Activated CD4-positive, alpha-beta T cell treated with anti-CD3 and anti-CD28 coated beads, Interleukin-2, Interleukin-4, amounts not matched to agents 100 ng/mL and 50 ng/mL, durations not matched to agents 16 hours and 8 hours (primary cell): ENCODE results near the gene DELE1.

Experiments used
- DNase-seq: peaks from one replicate; pipeline ENCODE4 v3.0.0-alpha.2; 2020; ENCODE audit warnings: low spot score

DELE1 gene

DNA sequence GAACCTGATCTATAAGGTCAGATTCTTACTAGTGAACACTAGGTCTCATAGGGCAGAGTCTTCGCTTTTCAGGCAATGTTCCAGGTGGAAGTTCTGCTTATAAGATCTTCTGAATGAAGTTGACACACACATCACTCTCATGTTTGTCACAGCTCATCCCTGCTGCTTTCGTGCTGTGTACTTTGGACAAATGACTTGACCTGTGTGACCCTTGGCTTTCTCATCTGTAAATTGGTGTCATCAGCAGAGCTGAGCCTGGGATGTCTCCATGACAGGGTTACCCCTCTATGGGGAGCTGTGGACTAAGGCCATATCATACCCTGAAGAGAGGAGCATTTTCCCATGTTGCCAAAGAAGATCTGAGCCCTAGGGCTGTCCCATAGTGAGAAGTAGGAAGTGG, 2.8 kb downstream of the DELE1 start:
- no peak for DNase-seq

- no peak for DNase-seq
Measured at GRCh38 chr5:141928051-141928450, 4.4 kb downstream of the DELE1 start.

- DNase-seq: no peak
Measured at GRCh38 chr5:141929398-141930058, 5.9 kb downstream of the DELE1 start.

DNA sequence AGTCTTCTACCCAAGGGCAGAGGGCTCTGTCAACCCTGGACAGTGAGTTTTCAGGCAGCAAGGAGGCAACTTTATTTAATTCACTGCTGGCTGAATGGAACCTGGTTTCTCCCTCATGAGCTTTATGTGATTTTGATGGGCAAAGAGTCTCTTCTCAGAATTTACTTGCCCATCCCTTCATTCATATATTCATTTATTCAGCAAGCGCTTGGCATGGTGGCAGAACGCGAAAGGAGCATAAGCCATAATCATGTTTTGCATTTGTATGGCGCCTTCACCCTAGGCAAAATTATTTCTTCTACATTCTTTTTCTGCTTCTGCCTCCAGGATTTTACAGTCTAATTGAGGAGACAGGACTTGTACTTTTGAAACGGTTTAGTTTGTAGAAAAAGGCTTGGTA, 8.0 kb downstream of the DELE1 start:
- no peak for DNase-seq

GRCh38 chr5:141933151-141933550, 9.5 kb downstream of the DELE1 start:
- DNase-seq: no peak

GRCh38 chr5:141934099-141934844, 10.6 kb downstream of the DELE1 start:
- DNase-seq: no peak

- DNase-seq: no peak
Measured at GRCh38 chr5:141935538-141935937, 11.9 kb downstream of the DELE1 start.

GRCh38 chr5:141940695-141941271, 17.1 kb downstream of the DELE1 start:
- no peak for DNase-seq

GRCh38 chr5:141941307-141941706, 17.6 kb downstream of the DELE1 start:
- no peak for DNase-seq

DNA sequence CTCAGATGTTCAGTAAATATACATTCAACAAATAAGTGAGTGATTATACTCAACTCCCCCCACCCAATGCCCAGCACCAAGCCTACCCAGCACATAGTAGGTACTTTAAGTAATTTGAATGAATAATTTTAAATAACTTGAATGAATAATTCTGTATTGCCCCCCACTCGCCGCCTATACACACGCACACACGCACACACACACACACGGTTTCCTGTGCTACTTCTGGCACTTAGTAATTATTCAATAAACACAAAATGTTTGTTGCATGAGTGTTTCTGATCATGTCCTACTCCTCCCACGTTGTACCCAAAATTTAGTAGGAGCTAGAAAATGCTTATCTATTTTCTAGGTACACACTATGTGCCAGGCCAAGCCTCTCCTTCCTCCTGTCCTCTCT, 18.1 kb downstream of the DELE1 start:
- DNase-seq: no peak

DNA sequence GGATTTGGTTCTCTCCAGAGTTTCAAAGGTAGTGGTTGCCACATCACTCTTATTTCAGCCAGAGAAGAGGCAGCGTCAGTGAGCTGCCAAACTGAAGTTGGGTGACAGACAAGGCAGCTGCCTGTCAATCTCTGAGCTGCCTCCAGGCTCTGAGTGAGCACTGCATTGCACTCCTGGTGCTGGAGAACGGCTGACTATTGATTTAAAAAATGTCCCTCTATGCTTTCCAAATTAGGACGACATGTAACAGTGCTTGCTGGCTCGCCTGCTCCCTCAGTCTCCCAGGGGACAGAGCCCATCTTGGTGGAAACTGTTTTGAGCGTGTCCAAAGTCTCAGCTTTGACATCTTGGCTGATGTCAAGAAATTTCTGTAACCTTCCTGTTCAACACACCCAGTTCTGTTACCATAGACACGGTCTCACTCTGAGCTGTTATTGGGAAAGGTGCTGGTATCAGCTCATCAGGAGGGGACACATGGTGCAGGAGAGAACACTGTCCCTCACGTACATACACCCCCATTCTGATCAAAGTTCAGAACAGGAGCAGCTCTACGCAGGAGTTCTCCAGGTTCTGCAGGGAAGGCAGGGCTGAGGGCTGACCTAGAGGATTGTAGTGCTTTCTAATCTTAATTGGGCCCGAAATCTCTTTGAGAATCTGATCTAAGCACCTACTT, 18.6 kb downstream of the DELE1 start:
- no peak for DNase-seq

DNA sequence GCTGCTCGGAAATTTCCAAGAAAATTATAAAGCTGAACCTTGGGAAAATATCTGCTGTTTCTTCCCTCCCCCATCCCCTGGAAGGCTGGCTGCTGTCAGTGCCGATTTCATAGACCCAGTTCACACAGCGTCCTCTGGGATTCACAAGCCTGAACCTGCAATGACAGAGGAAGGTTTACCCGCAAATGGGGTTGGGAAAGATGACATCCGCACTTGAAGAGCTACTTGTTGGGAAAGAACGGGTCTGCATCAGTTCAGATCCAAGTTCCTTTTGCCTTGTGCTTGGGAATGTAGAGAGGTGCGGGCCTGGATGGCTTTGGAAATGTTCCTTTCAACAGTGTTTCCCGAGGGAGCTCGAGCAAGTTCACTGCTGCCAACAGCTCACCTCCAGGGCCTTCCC, 20.4 kb downstream of the DELE1 start:
- no peak for DNase-seq

- DNase-seq: no peak
Measured at GRCh38 chr5:141945511-141946051, 21.9 kb downstream of the DELE1 start.

- no peak for DNase-seq
Measured at GRCh38 chr5:141947316-141947715, 23.6 kb downstream of the DELE1 start.

GRCh38 chr5:141948812-141949211, 25.1 kb downstream of the DELE1 start:
- no peak for DNase-seq

DNA sequence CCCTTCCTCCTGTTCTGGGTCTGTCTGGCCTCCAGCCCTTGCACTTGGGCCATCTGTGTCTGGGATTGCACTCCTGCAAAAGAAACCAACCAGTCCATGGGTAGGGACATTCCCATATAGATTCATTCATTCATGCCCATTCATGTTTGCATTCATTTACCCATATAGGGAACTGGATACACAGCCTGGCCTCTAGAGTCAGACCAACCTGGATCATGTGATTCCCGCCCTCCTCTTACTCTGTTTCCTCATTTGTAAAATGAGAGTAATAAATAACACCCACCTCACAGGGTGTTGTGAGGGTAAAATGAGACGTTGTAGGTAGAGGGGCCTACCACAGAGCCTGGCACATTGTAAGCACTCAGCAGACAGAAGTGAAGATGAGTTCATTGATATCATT, 25.8 kb downstream of the DELE1 start:
- DNase-seq: no peak

DNA sequence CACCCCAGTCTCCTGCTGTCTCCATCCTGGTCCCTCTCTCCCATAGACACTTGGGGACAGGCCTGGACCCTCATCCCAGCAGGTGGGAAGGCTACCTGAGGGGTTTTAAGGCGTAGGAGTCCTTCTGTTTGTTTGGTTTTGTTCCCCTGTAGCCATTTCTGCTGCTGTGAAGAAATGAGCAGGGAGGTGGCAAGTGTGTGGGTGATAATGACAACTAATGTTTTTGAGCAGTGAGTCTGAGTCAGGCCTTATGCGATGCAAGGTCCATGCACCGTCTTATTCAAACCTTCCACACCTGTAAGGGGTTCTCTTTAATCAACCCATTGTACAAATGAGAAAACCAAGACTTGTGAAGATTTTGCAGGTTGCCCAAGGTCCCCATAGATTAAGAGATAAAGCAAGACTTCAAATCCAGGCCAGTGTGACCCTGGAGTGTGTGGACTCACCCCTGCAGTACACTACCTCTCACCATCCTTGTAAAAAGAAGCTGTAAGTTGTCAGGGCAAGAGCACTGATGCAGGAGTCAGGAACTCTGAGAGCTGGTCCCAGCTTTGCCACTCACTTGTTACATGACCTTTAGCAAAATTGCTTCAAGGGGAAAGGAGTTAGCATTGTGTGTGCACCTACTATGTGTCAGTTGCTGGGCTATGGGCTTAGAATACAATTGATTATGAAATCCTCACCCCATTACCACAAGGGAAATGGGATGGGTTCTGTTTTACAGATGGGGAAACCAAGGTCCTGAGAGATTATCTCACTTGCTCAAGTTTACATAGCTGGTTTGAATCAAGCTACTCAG, 26.7 kb downstream of the DELE1 start:
- no peak for DNase-seq

GRCh38 chr5:141951332-141951781, 27.7 kb downstream of the DELE1 start:
- peak; percentile 21 for DNase-seq

DNA sequence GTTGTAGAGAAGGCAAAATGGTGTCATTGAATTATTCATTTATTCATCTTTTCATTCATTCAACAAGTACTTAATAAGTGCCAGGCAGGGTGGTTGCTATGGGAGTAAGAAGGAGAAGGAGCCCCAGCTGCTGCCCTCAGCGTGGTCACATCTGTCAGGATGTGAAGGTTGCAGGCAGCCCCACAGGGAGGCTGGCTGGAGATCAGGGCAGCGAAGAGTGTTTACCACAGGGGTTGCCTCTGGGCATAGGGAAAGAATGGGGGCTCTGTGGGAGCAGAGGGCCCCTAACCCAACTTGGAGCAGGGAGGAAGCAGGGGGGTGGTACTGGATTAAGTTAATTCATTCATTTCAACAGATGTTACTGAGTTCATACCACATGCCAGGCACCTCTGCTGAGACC, 28.3 kb downstream of the DELE1 start:
- no peak for DNase-seq

DNA sequence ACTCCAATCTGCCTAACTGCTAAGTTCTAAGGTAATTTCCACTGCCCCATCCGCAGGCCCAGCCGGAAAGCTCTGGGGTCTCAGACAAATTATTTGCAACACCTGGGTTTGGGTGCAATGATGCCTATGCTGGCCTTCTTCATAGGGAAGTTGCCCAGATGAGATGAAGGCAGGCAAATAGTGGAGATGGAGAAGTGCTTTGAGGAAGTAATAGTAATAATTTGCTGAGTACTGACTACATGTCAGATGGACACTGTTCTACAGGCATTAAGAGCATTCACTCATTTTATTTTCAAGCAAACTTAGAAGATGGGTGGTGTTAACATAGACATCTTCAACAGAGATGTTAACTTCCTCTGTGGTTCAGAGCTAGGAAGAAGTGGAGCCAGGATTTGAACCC, 30.5 kb downstream of the DELE1 start:
- DNase-seq: no peak

DNA sequence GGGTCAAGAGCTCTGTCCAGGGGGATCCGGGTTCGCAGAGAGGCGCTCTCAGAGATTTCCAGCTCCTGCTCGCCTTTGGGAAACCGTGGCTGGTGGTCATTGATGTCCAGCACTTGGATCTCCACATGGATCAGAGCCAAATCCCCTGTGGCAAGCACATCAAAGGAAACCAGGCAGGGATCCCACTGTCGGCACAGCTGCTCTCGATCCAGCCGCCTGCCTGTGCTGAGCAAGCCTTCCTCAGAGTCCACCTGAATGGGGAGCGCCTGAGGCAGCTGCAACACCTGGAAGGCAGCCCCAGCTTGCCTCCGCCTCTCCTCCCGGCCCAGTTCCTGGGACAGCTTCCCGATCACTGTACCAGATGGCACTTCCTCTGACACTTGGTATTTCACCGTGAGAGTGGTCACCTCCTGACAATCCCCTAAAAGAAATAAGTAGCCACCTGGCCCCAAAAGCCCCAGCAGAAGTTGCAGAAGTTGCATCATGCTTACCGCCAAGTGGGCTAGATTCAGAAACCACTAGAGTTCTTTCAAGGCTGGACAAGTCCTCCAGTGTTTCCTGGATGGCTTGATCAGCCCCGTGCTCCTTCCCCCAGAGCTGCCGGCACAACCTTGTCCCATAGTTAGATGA, 33.8 kb downstream of the DELE1 start:
- no peak for DNase-seq
